A549 (cell line): ENCODE measurements around the gene LRP4. TPM values are rescaled to one million over a fixed set of nuclear protein-coding genes. Genes with fewer than 3 reads are reported as not detected.
A peak's percentile ranks its signal among the peaks of the same experiment; 100 is the strongest.

Experiments used
- ATAC-seq, 2 experiments: fragments of 200-7000 bp in 1 of 2; fragments of >200 bp in 1 of 2; cut with Nextera tagmentation in 1 of 2; cut with Tn5 transposase in 1 of 2; 3 replicates each; pipeline versions ENCODE4 v1.8.0 to v1.9.1; 2018 to 2020; ENCODE audit warnings: mild to moderate bottlenecking in 1 of 2, moderate library complexity in 1 of 2
- CTCF ChIA-PET: fragments of 300-600 bp; sonication (Branson Sonifier 250); formaldehyde crosslinking; extraction: SDS; loops from one replicate; lab custom pipeline; 2021; ENCODE audit warnings: antibody characterized with exemption, inconsistent platforms; lab: Yijun Ruan, JAX
- POLR2A ChIA-PET: fragments of 350-600 bp; formaldehyde crosslinking; extraction: SDS; loops from one replicate; lab custom pipeline; 2021; ENCODE audit warnings: antibody characterized with exemption, inconsistent platforms; lab: Yijun Ruan, JAX
- DNase-seq, 2 experiments: peaks; one replicate each; pipeline versions ENCODE4 v3.0.0 to v3.0.0-alpha.2; 2011 to 2016; ENCODE audit warnings: low read depth in 1 of 2, low spot score in 1 of 2
- FAIRE-seq: peaks from 2 replicates; lab custom pipeline; 2011; peaks lifted over from hg19 to GRCh38; lab: Jason Lieb, UNC
- H3K27ac ChIP-seq, 2 experiments: fragments of >200 bp; sonication (Bioruptor Twin); formaldehyde crosslinking; 3 replicates each; pipeline ENCODE4 v1.5.1; 2016 to 2017
- H3K4me1 ChIP-seq: fragments of >200 bp; sonication (Bioruptor Twin); formaldehyde crosslinking; 3 replicates; pipeline ENCODE4 v1.6.1; 2016
- H3K4me2 ChIP-seq: fragments of >200 bp; sonication (Bioruptor Twin); formaldehyde crosslinking; 3 replicates; pipeline ENCODE4 v1.6.1; 2016
- H3K4me3 ChIP-seq: fragments of >200 bp; sonication (Bioruptor Twin); formaldehyde crosslinking; 3 replicates; pipeline ENCODE4 v1.5.1; 2016
- H3K9me3 ChIP-seq: fragments of >200 bp; sonication (Bioruptor Twin); formaldehyde crosslinking; 3 replicates; pipeline ENCODE4 v1.6.1; 2016
- ATOH8 ChIP-seq: fragments of 250-450 bp; sonication (Bioruptor Pico); IDR thresholded peaks from 2 replicates; pipeline ENCODE4 v1.5.0; 2020; ENCODE audit warnings: low read depth, mild to moderate bottlenecking, moderate library complexity
- BHLHE40 ChIP-seq: IDR thresholded peaks from 2 replicates; pipeline ENCODE4 v1.6.1; 2012; ENCODE audit warnings: low read depth, low read length, inconsistent platforms
- CBX2 ChIP-seq: fragments of 200-600 bp; sonication (generic); IDR thresholded peaks from 2 replicates; pipeline ENCODE4 v1.6.1; 2016; ENCODE audit warnings: low read depth, mild to moderate bottlenecking, borderline replicate concordance
- CBX8 ChIP-seq: fragments of 200-600 bp; sonication (generic); IDR thresholded peaks from 2 replicates; pipeline ENCODE4 v1.6.1; 2016
- CEBPB ChIP-seq, 2 experiments: fragments of >200 bp in 1 of 2; sonication (Bioruptor Twin) in 1 of 2; formaldehyde crosslinking in 1 of 2; IDR thresholded peaks; 2 replicates each; pipeline ENCODE4 v1.6.1; 2012 to 2016
- CHD2 ChIP-seq: fragments of 150-350 bp; IDR thresholded peaks from 2 replicates; pipeline ENCODE4 v1.6.1; 2014; ENCODE audit warnings: low read length; ENCODE audit not compliant: partially characterized antibody
- CHD4 ChIP-seq: fragments of 200-600 bp; sonication (generic); IDR thresholded peaks from 2 replicates; pipeline ENCODE4 v1.6.1; 2016; ENCODE audit warnings: antibody characterized with exemption, mild to moderate bottlenecking, borderline replicate concordance
- E2F6 ChIP-seq: IDR thresholded peaks from 2 replicates; pipeline ENCODE4 v1.6.1; 2012; ENCODE audit warnings: low read depth, borderline replicate concordance
- EHMT2 ChIP-seq: fragments of 200-600 bp; sonication (generic); IDR thresholded peaks from 2 replicates; pipeline ENCODE4 v1.6.1; 2016; ENCODE audit warnings: antibody characterized with exemption, low read depth, mild to moderate bottlenecking, moderate library complexity
- EP300 ChIP-seq, 2 experiments: fragments of >200 bp; sonication (Bioruptor Twin); formaldehyde crosslinking; IDR thresholded peaks; 2 replicates in 1 of 2; 3 replicates in 1 of 2; pipeline ENCODE4 v1.6.1; 2016 to 2017
- ESRRA ChIP-seq: fragments of 150-350 bp; IDR thresholded peaks from 2 replicates; pipeline ENCODE4 v1.6.1; 2014; ENCODE audit warnings: mild to moderate bottlenecking, low read length, borderline replicate concordance
- GATA3 ChIP-seq: IDR thresholded peaks from 2 replicates; pipeline ENCODE4 v1.6.1; 2012; ENCODE audit warnings: borderline replicate concordance
- HDAC2 ChIP-seq: fragments of 200-600 bp; sonication (generic); IDR thresholded peaks from 2 replicates; pipeline ENCODE4 v1.6.1; 2016
- HES2 ChIP-seq: fragments of >200 bp; sonication (Bioruptor Twin); formaldehyde crosslinking; IDR thresholded peaks from 2 replicates; pipeline ENCODE4 v1.6.1; 2016
- HOXB5 ChIP-seq: fragments of 250-450 bp; sonication (Bioruptor Pico); IDR thresholded peaks from 2 replicates; pipeline ENCODE4 v1.5.0; 2020; ENCODE audit warnings: mild to moderate bottlenecking, moderate library complexity
- JUN ChIP-seq, 2 experiments: fragments of >200 bp; sonication (Bioruptor Twin); formaldehyde crosslinking; IDR thresholded peaks; 2 replicates in 1 of 2; 3 replicates in 1 of 2; pipeline ENCODE4 v1.6.1; 2016 to 2017
- KDM1A ChIP-seq: fragments of 200-600 bp; sonication (generic); IDR thresholded peaks from 2 replicates; pipeline ENCODE4 v1.6.1; 2016; ENCODE audit warnings: low read depth, mild to moderate bottlenecking
- KDM5A ChIP-seq: fragments of 200-600 bp; sonication (generic); IDR thresholded peaks from 2 replicates; pipeline ENCODE4 v1.6.1; 2016; ENCODE audit warnings: antibody characterized with exemption, mild to moderate bottlenecking
- MAFK ChIP-seq: fragments of 450-650 bp; IDR thresholded peaks from 2 replicates; pipeline ENCODE4 v1.6.1; 2014; ENCODE audit not compliant: partially characterized antibody
- NR3C1 ChIP-seq: fragments of >200 bp; sonication (Bioruptor Twin); formaldehyde crosslinking; IDR thresholded peaks from 3 replicates; pipeline ENCODE4 v1.6.1; 2017
- PHF8 ChIP-seq: fragments of 200-600 bp; sonication (generic); IDR thresholded peaks from 2 replicates; pipeline ENCODE4 v1.6.1; 2016; ENCODE audit warnings: low read depth, mild to moderate bottlenecking, antibody characterized with exemption, moderate library complexity, borderline replicate concordance
- POLR2AphosphoS2 ChIP-seq: conservative IDR thresholded peaks from 2 replicates; pipeline ENCODE4 v1.6.1; 2012; ENCODE audit warnings: low read length, improper control_type of control experiment, inconsistent platforms
- RAD21 ChIP-seq, 2 experiments: fragments of >200 bp in 1 of 2; sonication (Bioruptor Twin) in 1 of 2; formaldehyde crosslinking in 1 of 2; IDR thresholded peaks in 1 of 2; conservative IDR thresholded peaks in 1 of 2; 2 replicates in 1 of 2; 3 replicates in 1 of 2; pipeline ENCODE4 v1.6.1; 2012 to 2018; ENCODE audit warnings: inconsistent platforms in 1 of 2
- RARB ChIP-seq: fragments of 250-450 bp; sonication (Bioruptor Pico); IDR thresholded peaks from 2 replicates; pipeline ENCODE4 v1.8.0; 2021; ENCODE audit warnings: mild to moderate bottlenecking, moderate library complexity
- RCOR1 ChIP-seq: fragments of 150-350 bp; IDR thresholded peaks from 2 replicates; pipeline ENCODE4 v1.6.1; 2014; ENCODE audit warnings: antibody characterized with exemption, low read length, low read depth
- RFX5 ChIP-seq: fragments of 450-650 bp; IDR thresholded peaks from 2 replicates; pipeline ENCODE4 v1.7.1; 2014; ENCODE audit warnings: antibody characterized with exemption, mild to moderate bottlenecking, moderate library complexity
- RNF2 ChIP-seq: fragments of 200-600 bp; sonication (generic); IDR thresholded peaks from 2 replicates; pipeline ENCODE4 v1.6.1; 2016; ENCODE audit warnings: low read depth, mild to moderate bottlenecking, antibody characterized with exemption, moderate library complexity, borderline replicate concordance
- SREBF2 ChIP-seq: fragments of 450-650 bp; IDR thresholded peaks from 2 replicates; pipeline ENCODE4 v1.6.1; 2014; ENCODE audit warnings: mild to moderate bottlenecking, moderate library complexity
- ZC3H11A ChIP-seq: fragments of 450-650 bp; IDR thresholded peaks from 2 replicates; pipeline ENCODE4 v1.6.1; 2014; ENCODE audit warnings: antibody characterized with exemption, mild to moderate bottlenecking
- ZFP36 ChIP-seq: fragments of 450-650 bp; IDR thresholded peaks from 2 replicates; pipeline ENCODE4 v1.6.1; 2014; ENCODE audit warnings: borderline replicate concordance; ENCODE audit not compliant: partially characterized antibody
- ZSCAN20 ChIP-seq: fragments of 250-450 bp; sonication (Bioruptor Pico); IDR thresholded peaks from 2 replicates; pipeline ENCODE4 v1.8.0; 2022; ENCODE audit warnings: mild to moderate bottlenecking, moderate library complexity
- WGBS: methylation state at CpG from one replicate; pipeline ENCODE4 v1.1.6; 2017; ENCODE audit errors: missing lambda C conversion rate; 5-methylcytosine and 5-hydroxymethylcytosine counted together
- polyA plus RNA-seq, 4 experiments: library from polyadenylated mRNA; depleted of rRNA in 3 of 4; stranded (reverse); fragments of >200 nt; fragmentation: RNase III in 1 of 4; extraction: RNeasy Plus Mini Kit Qiagen cat#74134 plus additional on column Dnase treatment in 1 of 4; gene quantifications; 2 replicates in 3 of 4; 3 replicates in 1 of 4; pipeline ENCODE4 v1.2.3, GENCODE V29; 2011 to 2017
- TF ChIP-seq, protein P1 (sequence below): fragments of >200 bp; sonication (Bioruptor Twin); formaldehyde crosslinking; IDR thresholded peaks from 3 replicates; pipeline ENCODE4 v1.6.1; 2016

The LRP4 gene
- polyA plus RNA-seq, 2 of the 4 experiments (the other 2 are of a cell fraction) = 4.0 to 6.4 TPM

DNA sequence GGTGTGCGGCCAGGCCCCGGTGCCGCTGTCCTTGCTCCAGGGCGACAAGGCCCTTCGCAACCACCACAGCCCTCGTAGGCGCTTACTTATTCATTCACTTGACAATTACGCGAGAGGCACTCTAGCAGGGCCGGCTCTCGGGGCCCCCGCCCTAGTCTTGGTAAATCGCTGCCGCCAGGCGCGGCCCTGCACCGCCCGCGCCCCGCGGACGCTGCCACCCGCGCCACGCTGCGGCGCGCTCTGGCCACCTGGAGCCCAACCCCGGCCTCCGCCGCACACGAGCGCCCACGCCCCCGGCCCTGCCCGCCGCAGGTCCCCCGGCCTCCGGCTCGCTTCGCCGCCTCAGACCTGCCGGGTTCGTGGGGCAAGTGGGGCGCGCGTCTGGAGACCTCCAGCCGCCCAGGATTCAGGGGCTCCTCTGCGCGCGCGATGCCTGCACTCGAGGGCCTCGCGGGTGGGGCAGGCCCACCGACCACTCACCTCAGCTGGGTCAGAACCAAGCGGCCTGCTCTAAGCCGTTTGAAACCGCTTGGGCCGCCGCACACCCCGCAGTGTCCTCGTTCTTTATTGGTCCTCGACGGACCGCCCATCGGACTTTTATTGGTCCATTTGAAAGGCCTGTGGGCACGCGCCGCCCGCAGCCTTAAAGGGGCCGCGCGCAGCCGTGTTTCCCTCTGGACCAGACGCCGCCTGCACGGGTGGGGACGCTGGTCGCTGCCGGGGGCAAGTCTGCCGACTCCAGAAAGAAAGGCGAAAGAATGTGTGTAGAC lies 72.4 kb downstream of the LRP4 start, which contains the start of gene CKAP5 (continued):
- TF ChIP-seq POLR2AphosphoS2 (no peak), CBX8 (no peak), NR3C1 (no peak), BHLHE40 (peak; percentile 14; the same call in 1 of the 2 replicates), EP300 (IDR thresholded peaks at IDR 0.05) (no peak), HOXB5 (CRISPR knock-in tag) (no peak), RFX5 (peak; percentile 53; the same call in 1 of the 2 replicates), SREBF2 (no peak), RCOR1 (no peak), HDAC2 (no peak), ATOH8 (CRISPR knock-in tag) (no peak), E2F6 (peak; percentile 30; the same call in 1 of the 2 replicates), CBX2 (no peak), CHD4 (no peak), EHMT2 (no peak), ZSCAN20 (CRISPR knock-in tag) (no peak), GATA3 (peak; percentile 13; the same call in 1 of the 2 replicates), CHD2 (peak; percentile 45), CEBPB (IDR thresholded peaks at IDR 0.05) (no peak), JUN (IDR thresholded peaks at IDR 0.05) (peak; percentile 43 to 89; a peak in 3 of 5 replicates)
- TF ChIP-seq, protein P1, sequence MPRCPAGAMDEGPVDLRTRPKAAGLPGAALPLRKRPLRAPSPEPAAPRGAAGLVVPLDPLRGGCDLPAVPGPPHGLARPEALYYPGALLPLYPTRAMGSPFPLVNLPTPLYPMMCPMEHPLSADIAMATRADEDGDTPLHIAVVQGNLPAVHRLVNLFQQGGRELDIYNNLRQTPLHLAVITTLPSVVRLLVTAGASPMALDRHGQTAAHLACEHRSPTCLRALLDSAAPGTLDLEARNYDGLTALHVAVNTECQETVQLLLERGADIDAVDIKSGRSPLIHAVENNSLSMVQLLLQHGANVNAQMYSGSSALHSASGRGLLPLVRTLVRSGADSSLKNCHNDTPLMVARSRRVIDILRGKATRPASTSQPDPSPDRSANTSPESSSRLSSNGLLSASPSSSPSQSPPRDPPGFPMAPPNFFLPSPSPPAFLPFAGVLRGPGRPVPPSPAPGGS = peak; percentile 77; the same call in 2 of the 3 replicates

DNA sequence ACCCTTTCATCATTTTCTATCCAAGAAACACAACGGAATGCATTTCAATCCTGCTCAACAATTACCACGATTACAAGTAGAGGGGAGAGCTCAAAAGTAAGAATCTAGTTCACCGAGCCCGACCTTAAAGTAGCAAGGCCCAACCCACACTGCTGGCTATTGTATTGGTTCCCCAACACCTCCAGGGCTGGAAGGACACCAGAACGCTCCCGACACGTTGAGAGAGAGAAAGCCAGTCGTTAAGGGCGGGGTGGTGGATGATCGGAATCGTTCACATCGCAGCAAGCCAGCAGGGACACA lies 73.0 kb downstream of the LRP4 start:
- Histone ChIP-seq H3K9me3 (no peaks in the 10 kb centered on the region), H3K4me2 (peak overlapping the region; percentile 85), H3K27ac (peak overlapping the region; percentile 89 to 95), H3K4me1 (peaks cover 13% of the 10 kb centered on the region; the same call in 2 of the 3 replicates), H3K4me3 (peak overlapping the region; percentile 81)
- DNase-seq (no peak), ATAC-seq (peak in 1 of 2 experiments; percentile 32; a peak in 4 of 6 replicates), FAIRE-seq (no peak)
- ChIA-PET POLR2A (no interaction called here), CTCF (interaction anchor here (1.0 to 1.2 kb wide), 3 partner anchors 9 to 308 kb away, joined by 3 read pairs; no protein-coding TSS in a partner anchor)
- TF ChIP-seq HDAC2 (no peak), RNF2 (no peak), MAFK (no peak), CHD2 (no peak), KDM5A (no peak), POLR2AphosphoS2 (no peak), PHF8 (no peak), E2F6 (no peak), CHD4 (no peak), ESRRA (no peak), KDM1A (no peak), ZC3H11A (no peak), CEBPB (IDR thresholded peaks at IDR 0.05) (no peak), RAD21 (conservative IDR thresholded peaks at IDR 0.05 in 1 of 2, IDR thresholded peaks at IDR 0.05 in 1 of 2) (no peak), HES2 (no peak), RARB (no peak), ZFP36 (no peak), EP300 (IDR thresholded peaks at IDR 0.05) (no peak), CBX8 (no peak), JUN (IDR thresholded peaks at IDR 0.05) (no peak)
- WGBS = under 1% methylated on average over 12 of the region's 12 CpGs
